Activated naive CD4-positive, alpha-beta T cell treated with anti-CD3 and anti-CD28 coated beads, Interleukin-2, amount 50 U/mL, for 16 hours (primary cell): ENCODE data around the gene LONP1.
A peak's percentile ranks its signal among the peaks of the same experiment; 100 is the strongest.
"Not testable (repeated sequence)": the region's sequence is repeated elsewhere in the genome, so short reads cannot be mapped to it uniquely, and the experiment has no call there.

Source experiments
- DNase-seq: peaks from one replicate; pipeline ENCODE4 v3.0.0-alpha.2; 2020

LONP1 gene, protein sequence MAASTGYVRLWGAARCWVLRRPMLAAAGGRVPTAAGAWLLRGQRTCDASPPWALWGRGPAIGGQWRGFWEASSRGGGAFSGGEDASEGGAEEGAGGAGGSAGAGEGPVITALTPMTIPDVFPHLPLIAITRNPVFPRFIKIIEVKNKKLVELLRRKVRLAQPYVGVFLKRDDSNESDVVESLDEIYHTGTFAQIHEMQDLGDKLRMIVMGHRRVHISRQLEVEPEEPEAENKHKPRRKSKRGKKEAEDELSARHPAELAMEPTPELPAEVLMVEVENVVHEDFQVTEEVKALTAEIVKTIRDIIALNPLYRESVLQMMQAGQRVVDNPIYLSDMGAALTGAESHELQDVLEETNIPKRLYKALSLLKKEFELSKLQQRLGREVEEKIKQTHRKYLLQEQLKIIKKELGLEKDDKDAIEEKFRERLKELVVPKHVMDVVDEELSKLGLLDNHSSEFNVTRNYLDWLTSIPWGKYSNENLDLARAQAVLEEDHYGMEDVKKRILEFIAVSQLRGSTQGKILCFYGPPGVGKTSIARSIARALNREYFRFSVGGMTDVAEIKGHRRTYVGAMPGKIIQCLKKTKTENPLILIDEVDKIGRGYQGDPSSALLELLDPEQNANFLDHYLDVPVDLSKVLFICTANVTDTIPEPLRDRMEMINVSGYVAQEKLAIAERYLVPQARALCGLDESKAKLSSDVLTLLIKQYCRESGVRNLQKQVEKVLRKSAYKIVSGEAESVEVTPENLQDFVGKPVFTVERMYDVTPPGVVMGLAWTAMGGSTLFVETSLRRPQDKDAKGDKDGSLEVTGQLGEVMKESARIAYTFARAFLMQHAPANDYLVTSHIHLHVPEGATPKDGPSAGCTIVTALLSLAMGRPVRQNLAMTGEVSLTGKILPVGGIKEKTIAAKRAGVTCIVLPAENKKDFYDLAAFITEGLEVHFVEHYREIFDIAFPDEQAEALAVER

DNA sequence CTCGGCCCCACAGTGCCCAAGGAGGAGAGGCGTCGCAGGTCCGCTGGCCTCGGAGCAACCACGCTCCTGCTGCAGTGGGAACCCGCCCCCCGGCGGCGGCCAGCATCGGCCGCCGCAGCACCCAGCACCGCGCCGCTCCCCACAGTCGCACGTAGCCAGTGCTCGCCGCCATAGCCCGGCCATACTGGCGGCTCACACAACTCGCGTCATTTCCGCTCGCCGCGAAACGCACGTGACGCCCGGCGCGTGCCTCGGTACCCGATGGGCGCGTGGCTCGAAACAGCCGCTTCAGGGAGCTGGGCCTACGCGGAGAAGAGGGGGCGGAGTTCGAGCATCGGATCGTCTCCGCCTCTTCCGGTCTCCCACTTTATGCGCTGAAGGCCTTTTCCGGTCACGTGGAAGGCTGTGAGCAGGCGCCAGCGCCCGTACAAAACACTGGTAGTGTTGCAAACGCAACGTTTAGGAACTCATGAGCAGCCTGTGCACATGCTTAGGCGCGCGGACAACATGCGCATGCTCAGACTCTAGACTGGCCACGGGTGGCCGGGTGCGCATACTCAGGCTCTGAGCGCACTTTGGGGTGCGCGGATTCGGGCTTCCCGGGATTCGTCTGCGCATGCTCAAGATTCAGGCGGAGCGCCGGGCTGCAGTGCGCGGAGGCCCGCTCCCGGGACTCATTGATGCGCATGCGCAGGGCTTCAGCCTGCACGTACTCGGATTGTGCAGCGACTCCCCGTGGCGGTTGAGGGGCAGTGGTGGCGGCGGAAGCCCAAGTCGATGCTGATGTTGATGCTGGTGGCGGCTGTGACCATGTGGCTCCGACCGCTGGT, at the start of gene LONP1, which contains the start of gene CATSPERD:
Gene LONP1 (minus strand): TSS at position 186 of the 830 bp plus-strand sequence. CDS start 14 bp downstream, at position 172.
Gene CATSPERD (plus strand): TSS at position 677 of the 830 bp plus-strand sequence. CDS start 101 bp downstream, at position 778.
- DNase-seq = peak; percentile 98

DNA sequence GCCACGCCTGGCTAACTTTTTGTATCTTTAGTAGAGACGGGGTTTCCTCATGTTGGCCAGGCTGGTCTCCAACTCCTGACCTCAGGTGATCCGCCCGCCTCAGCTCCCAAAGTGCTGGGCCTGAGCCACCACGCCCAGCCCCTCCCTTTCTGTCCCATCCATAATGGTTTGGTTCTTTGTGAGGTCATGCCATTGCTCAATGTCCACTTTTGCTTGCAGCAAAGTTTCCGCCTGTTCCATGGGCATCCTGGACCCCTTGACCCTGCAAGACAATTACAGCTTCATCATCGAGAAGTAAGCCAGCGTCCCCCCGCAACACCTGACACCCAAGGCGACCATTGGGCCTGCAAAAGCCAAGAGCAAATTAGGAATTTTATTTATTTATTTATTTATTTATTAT, 48.0 kb upstream of the LONP1 start:
- no peak for DNase-seq

DNA sequence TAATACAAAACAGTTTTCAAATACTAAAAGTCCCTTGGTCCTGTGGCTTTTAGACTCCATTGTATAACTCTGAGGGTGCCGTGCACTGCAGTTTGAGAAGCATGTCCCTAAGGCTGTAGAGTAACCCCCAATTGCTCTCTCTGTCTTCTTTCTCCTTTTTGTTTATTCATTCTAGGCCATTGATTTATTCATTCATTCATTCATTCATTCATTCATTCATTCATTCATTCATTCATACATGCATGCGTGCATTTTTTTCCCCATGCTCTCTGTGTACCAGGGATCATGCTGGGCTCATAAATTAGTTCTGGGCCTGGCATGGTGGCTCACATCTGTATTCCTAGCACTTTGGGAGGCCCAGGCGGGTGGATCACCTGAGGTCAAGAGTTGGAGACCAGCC, 45.3 kb upstream of the LONP1 start:
- no peak for DNase-seq

DNA sequence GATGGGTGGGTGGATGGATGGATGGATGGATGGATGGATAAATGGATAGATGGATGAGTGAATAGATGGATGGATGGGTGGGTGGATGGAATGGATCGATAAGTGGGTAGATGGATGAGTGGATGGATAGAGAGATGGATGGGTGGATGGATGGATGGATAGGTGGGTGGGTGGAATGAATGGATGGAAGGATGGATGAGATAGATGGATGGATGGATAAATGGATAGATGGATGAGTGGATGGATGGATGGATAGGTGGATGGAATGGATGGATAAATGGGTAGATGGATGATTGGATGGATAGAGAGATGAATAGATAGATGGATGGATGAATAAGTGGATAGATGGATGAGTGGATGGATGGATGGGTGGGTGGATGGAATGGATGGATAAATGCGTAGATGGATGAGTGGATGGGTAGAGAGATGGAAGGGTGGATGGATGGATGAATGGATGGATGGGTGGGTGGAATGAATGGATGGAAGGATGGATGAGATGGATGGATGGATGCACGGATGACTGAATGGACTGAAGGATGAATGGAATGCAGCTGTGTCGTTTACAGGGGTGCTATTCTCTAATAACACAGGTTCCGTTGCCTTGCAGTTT, 42.8 kb upstream of the LONP1 start:
- no peak for DNase-seq

DNA sequence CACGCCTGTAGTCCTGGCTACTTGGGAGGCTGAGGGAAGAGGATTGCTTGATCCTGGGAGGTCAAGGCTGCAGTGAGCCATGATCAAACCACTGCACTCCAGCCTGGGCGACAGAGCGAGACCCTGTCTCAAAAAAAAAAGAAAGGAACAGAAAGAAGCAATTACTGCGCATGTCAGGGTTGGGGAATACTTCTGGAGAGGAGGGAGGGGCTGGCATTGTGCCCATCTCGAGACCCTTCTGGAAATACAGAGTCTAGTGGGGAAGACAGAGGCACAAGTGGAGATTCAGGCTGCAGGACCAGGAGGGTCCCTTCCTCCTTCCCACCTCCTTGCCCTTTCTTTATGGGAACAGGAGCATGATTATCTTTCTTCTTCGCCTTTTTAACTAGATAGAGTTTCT, 33.8 kb upstream of the LONP1 start:
- no peak for DNase-seq

DNA sequence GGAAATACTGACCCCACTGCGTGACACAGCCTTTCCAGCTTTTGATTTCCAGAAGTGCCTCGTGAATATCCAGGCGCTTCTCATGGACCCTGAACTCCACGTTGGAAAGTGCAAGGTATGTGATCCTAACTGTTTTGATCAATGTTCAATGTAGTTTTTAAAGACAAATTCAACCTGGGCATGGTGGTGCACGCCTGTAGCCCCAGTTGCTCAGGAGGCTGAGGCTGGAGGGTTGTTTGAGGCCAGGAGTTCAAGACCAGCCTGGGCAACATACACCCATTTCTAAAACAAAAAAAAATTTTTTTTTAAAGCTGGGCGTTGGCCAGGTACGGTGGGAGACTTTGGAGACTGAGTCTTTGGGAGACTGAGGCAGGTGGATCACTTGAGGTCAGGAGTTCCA, 31.8 kb upstream of the LONP1 start:
- no peak for DNase-seq

DNA sequence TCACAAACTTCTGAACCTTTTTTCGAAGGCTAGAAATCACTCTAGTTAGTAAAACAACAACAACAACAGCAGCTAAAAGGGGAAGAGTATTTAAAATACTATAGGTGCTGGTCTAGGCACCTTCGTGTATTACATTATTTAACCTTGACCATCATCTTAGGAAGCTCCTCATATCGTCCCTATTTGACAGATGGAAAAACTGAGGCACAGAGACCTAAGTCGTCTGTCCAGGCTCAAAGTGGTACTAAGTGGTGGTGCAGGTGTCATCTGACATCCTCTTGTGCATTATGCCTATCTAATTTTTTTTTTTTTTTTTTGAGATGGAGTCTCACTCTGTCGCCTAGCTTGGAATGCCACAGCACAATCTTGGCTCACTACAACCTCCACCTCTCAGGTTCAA, 29.6 kb upstream of the LONP1 start:
- DNase-seq = no peak

DNA sequence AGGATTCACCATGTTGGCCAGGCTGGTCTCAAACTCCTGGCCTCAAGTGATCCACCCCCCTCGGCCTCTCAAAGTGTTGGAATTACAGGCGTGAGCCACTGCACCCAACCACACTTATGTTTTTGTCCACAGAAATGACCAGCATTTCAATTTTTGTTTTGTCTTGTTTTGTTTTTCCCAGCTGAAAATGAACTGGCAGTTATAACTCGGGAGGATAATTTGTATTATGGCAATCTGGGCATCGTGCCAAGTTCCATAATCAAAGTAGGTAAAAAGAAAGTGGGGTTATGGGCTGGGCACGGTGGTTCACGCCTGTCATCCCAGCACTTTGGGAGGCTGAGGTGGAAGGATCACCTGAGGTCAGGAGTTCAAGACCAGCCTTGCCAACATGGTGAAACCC, 29.0 kb upstream of the LONP1 start:
- not testable (repeated sequence) for DNase-seq

DNA sequence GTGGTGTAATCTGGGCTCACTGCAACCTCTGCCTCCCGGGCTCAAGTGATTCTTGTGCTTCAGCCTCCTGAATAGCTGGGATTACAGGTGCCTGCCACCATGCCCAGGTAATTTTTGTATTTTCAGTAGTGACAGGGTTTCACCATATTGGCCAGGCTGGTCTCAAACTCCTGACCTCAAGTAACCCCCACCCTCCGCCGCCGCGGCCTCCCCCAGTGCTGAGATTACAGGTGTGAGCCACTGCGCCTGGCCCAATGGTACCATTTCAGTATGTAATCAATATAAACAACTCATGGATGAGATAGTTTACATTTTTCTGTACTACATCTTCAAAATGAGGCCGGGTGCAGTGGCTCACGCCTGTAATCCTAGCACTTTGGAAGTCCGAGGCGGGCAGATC, 25.1 kb upstream of the LONP1 start:
- not testable (repeated sequence) for DNase-seq

DNA sequence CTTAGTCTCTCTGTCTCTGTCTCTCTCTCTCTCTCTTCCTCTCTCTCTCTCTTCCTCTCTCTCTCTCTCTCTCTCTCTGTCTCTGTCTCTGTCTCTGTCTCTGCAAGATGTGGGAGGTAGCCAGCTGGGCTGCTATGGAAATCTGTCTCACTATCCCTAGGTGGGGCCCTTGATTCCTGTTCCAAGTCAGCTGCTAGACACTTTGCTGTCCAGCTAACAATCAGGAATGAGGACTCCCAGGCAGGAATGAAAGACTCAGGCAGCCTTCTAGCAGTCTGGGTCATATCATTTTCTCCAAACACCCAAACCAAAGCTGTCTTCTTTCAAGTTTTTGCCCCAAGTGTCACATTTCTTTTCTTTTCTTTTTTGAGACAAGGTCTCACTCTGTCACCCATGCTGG, 23.7 kb upstream of the LONP1 start:
- DNase-seq = no peak

DNA sequence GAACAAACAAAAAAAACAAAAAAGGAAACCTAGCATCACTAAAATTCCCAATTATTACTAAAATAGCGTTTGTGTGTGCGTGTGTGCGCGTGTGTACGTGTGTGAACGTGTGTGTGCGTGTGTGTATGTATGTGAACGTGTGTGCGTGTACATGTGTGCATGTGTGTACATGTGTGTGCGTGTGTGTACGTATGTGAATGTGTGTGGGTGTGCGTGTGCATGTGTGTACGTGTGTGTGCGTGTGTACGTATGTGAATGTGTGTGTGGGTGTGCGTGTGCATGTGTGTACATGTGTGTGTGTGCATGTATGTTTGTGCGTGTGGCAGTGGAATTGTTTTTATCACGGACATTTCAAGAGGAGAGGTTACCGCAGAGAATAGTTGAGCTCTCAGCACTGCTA, 22.1 kb upstream of the LONP1 start:
- no peak for DNase-seq

DNA sequence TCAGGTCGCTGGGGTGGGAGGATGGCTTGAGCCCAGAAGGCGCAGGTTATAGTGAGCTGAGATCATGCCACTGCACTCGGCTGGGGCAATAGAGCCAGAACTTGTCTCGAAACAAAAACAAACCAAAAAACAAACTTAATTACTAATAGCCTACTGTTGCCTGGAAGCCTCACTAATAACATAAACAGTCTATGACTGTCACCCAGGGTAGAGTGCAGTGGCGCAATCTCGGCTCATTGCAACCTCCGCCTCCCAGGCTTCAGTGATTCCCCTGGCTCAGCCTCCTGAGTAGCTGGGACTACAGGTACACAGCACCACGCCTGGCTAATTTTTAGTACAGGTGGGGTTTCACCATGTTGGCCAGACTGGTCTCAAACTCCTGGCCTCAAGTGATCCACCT, 18.5 kb upstream of the LONP1 start:
- DNase-seq = no peak

DNA sequence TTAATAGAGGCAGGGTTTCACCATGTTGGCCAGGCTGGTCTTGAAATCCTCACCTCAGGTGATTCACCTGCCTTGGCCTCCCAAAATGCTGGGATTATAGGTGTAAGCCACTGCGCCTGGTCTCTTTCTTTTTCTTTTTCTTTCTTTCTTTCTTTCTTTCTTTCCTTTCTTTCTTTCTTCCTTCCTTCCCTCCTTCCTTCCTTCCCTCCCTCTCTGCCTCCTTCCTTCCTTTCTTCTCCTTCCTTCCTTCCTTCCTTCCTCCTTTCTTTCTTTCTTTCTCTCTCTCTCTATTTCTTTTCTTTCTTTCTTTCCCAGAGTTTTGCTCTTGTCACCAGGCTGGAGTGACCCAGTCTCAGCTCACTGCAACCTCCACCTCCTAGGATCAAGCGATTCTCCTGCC, 13.2 kb upstream of the LONP1 start:
- DNase-seq = not testable (repeated sequence)

DNA sequence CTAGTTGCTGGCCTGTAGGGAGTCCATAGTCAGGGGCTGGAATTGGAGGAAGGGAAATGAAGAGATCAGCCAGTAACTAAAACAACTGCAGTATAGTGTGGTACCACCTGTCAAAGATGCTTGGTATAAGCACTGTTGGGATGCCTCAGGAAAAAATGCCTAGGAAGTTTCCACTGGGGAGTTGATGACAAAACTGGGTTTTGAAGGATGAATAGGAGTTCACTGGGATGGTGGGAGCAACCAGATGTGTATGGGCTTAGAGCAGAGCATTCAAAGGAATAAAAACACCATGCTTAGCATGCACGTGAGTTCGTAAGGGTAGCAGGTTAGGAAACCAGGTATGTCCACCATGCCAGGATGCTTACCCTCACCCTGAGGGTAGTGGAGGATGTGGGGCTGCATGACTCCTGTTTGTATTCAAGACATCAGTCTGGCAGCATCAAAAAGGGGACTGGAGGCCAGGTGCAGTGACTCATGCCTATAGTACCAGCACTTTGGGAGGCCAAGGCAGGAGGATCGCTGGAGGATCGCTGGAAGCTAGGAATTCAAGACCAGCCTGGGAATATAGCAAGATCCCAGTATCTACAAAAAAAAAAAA, 7.6 kb upstream of the LONP1 start:
- DNase-seq = no peak

DNA sequence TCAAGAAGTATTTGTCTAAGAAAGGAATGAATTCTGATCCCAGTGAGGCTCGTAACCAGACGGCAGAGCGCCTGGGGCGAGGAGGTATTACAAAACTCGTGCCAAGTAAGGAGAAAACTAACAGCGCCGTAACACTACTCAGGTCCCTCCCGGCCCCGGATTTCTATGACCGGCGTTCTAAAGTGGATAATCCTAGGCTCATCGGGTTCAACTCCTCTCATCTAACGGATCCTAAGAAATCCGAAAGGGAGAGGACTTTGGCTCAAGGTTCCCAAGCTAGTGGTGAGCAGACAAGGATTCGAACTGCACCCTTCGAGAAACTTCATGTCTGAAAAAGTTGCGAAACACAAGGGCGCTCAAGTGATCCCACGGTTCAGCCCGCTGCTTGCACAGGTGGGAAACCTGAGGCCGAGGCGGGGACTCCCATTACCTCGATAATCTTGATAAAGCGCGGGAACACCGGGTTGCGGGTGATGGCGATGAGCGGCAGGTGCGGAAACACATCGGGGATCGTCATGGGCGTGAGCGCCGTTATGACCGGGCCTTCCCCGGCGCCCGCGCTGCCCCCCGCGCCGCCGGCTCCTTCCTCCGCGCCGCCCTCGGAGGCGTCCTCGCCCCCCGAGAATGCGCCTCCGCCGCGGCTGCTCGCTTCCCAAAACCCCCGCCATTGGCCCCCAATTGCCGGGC, 529 bp downstream of the LONP1 start:
- no peak for DNase-seq

DNA sequence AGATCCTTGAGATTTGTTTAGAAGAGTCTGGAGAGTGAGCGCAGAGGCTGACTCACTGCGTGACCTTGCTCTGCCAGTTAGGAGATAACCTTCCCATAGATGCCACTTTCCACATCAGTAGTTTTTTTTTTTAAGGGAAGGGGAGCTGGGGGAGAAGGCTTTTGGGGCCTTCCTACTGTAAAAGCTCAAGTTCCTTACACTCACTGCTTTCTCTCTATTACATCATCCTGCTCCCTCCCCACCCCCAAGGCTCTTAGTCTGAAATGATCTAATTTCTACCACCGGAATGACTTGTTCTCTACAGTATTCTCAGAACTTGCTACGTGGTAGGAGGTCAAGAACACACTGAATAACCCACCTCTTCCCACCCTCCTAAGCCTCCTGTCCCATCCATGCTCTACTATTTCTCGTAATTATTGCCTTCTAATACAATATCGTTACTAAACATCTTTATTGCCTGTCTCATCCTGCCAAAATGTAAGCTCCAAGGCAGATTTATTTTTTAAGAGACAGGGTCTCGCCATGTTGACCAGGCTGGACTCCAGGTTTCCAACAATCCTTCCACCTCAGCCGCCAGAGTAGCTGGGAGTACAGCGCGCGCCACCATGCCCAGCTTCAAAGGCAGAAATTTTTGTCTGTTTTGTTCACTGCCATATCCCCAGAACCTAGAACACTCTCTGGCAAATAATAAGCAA, 1.2 kb downstream of the LONP1 start:
- DNase-seq = peak; percentile 71

DNA sequence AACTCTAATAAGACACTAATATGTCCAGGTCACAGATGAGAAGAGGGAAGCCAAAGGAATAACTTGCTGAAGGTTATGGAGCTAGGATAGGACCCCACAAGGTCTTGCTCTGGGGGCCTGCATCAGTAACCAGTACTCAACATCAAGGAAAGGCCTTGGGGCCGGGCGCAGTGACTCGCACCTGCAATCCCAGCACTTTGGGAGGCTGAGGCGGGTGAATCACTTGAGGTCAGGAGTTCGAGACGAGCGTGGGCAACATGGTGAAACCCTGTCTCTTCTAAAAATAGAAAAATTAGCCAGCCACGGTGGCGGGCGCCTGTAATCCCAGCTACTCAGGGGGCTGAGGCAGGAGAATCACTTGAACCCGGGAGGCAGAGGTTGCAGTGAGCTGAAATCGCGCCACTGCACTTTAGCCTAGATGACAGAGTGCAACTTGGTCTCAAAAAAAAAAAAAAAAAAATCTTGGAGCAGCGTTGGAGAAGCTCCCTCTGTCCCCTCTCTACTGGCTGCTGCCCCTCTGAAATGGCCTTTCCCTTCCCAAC, 1.8 kb downstream of the LONP1 start:
- DNase-seq = peak; percentile 66

DNA sequence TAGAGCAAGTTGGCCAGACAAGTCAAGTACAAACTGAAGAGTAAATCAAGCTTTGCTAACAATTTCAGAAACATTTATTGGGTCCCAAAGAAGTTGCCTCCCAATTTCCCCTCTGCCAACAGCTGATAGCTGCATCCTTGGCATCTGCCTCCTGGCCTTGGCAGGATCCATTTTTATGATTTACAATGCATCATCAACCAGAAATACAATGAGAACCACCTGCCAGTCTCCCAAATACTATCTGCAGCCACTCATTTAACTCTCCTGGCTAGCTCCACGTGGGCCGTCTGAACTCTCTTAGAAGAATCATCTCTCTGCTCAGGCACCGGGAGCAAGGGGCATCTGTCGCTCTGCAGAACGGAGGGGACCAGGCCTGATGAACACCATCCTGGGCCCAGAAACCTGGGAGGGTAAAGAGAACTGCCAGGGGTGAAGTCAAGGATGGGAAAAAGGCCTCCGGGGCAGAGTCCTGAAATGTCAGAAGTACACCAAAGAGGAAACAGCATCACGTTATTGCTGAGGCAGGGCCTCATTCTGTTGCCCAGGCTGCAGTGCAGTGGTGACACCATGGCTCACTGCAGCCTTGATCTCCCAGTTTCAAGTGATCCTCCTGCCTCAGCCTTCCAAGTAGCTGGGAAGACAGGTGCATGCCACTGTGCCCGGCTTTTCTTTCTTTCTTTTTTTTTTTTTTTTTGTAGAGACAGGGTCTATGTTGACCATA, 2.6 kb downstream of the LONP1 start:
- no peak for DNase-seq

DNA sequence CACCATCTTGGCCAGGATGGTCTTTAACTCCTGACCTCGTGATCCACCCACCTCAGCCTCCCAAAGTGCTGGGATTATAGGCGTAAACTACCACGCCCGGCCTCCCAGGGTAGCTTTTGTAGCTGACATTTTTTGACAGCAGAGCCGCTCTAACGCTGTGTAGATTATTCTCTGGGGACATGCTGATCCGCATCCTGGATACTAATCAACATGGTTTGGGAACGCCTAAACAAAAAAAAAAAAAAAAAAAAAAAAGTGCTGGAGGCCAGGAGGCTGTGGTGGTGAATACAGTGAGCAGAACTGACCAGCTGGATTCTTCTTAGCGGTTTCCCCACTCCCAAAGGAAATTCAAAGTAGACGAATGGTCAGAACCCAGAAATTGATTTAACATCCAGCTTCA, 5.1 kb downstream of the LONP1 start:
- no peak for DNase-seq

DNA sequence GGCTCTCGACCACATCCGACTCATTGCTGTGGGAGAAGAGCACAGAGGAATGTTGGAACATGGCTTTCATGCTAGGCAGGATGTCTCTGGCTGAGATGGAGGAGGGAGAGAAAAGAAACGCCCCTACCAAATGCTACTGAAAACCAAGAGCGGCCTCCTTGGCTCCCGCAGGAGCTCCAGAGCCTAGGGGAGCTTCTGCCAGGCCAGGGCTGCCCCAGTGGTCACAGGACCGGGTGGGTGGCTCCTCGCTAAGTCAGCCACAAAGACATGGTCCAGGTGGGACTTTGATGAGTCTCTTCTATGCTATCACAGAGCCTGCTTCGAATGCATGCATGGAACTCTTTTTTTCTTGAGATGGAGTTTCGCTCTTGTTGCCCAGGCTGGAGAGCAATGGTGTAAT, 6.7 kb downstream of the LONP1 start:
- no peak for DNase-seq
